Mesenchymal stem cell (in vitro differentiated cells and primary cell): Measurements from ENCODE around the gene LY6G6F.

Experiments
- DNase-seq: peaks from one replicate; pipeline ENCODE4 v3.0.0-alpha.2; 2013
- H2AFZ ChIP-seq: one replicate; pipeline ENCODE4 v1.6.1; 2013; ENCODE audit warnings: low read depth, mild to moderate bottlenecking, control low read depth, inconsistent platforms, low read length, moderate library complexity
- H2AK5ac ChIP-seq: 2 replicates; pipeline ENCODE4 v1.6.1; 2013; ENCODE audit warnings: low read length, moderate library complexity, mild to moderate bottlenecking, inconsistent platforms; ENCODE audit not compliant: severe bottlenecking
- H2BK120ac ChIP-seq: one replicate; pipeline ENCODE4 v1.6.1; 2013; ENCODE audit warnings: low read depth, mild to moderate bottlenecking, inconsistent platforms, low read length, moderate library complexity
- H2BK12ac ChIP-seq, 2 experiments: one replicate each; pipeline ENCODE4 v1.6.1; 2013; ENCODE audit warnings: inconsistent platforms in 2 of 2, low read length in 2 of 2, mild to moderate bottlenecking in 2 of 2, moderate library complexity in 2 of 2, control low read depth in 1 of 2
- H2BK15ac ChIP-seq: one replicate; pipeline ENCODE4 v1.6.1; 2013; ENCODE audit warnings: mild to moderate bottlenecking, low read depth, inconsistent platforms; ENCODE audit not compliant: poor library complexity, severe bottlenecking
- H2BK5ac ChIP-seq: 2 replicates; pipeline ENCODE4 v1.6.1; 2013; ENCODE audit warnings: low read depth, mild to moderate bottlenecking, low read length, control low read depth, inconsistent platforms; ENCODE audit not compliant: poor library complexity, severe bottlenecking
- H3K14ac ChIP-seq, 2 experiments: one replicate each; pipeline ENCODE4 v1.6.1; 2013; ENCODE audit warnings: inconsistent platforms in 2 of 2, low read length in 2 of 2, control low read depth in 1 of 2, mild to moderate bottlenecking in 1 of 2, moderate library complexity in 1 of 2
- H3K18ac ChIP-seq, 2 experiments: one replicate each; pipeline ENCODE4 v1.6.1; 2013; ENCODE audit warnings: inconsistent platforms in 2 of 2, low read length in 2 of 2, control low read depth in 1 of 2, low read depth in 1 of 2, mild to moderate bottlenecking in 1 of 2
- H3K23ac ChIP-seq, 2 experiments: one replicate each; pipeline ENCODE4 v1.6.1; 2013; ENCODE audit warnings: inconsistent platforms in 2 of 2, low read length in 2 of 2, mild to moderate bottlenecking in 2 of 2, moderate library complexity in 2 of 2, control low read depth in 1 of 2
- H3K27ac ChIP-seq: 2 replicates; pipeline ENCODE4 v1.5.1; 2013; ENCODE audit warnings: mild to moderate bottlenecking, moderate library complexity, low read length, control low read depth, inconsistent platforms; ENCODE audit not compliant: poor library complexity, severe bottlenecking
- H3K27me3 ChIP-seq, 2 experiments: 2 replicates each; pipeline versions ENCODE4 v1.6.1 to v1.7.0; 2013; ENCODE audit warnings: low read length in 2 of 2, mild to moderate bottlenecking in 2 of 2, moderate library complexity in 2 of 2, control low read depth in 1 of 2, inconsistent platforms in 1 of 2; ENCODE audit not compliant: control insufficient read depth in 1 of 2, insufficient read depth in 1 of 2
- H3K36me3 ChIP-seq, 2 experiments: 2 replicates each; pipeline versions ENCODE4 v1.6.1 to v1.7.0; 2013; ENCODE audit warnings: low read length in 2 of 2, control low read depth in 1 of 2, inconsistent platforms in 1 of 2, low read depth in 1 of 2, mild to moderate bottlenecking in 1 of 2; ENCODE audit not compliant: insufficient read depth in 2 of 2, control insufficient read depth in 1 of 2
- H3K4ac ChIP-seq, 2 experiments: one replicate each; pipeline ENCODE4 v1.6.1; 2013; ENCODE audit warnings: inconsistent platforms in 2 of 2, low read length in 2 of 2, mild to moderate bottlenecking in 2 of 2, moderate library complexity in 2 of 2, control low read depth in 1 of 2, low read depth in 1 of 2
- H3K4me1 ChIP-seq: 2 replicates; pipeline ENCODE4 v1.6.1; 2013; ENCODE audit warnings: low read depth, low read length, control low read depth; ENCODE audit not compliant: control insufficient read depth, insufficient read depth
- H3K4me2 ChIP-seq: 2 replicates; pipeline ENCODE4 v1.6.1; 2013; ENCODE audit warnings: low read length, mild to moderate bottlenecking, inconsistent platforms; ENCODE audit not compliant: poor library complexity, severe bottlenecking
- H3K4me3 ChIP-seq, 2 experiments: 2 replicates each; pipeline versions ENCODE4 v1.5.1 to v1.7.0; 2013; ENCODE audit warnings: low read length in 2 of 2, mild to moderate bottlenecking in 2 of 2, control low read depth in 1 of 2, low read depth in 1 of 2; ENCODE audit not compliant: insufficient read depth in 1 of 2
- H3K79me1 ChIP-seq: replicated peaks from 2 replicates; pipeline ENCODE4 v1.6.1; 2013; ENCODE audit warnings: mild to moderate bottlenecking, control low read depth, low read length, inconsistent platforms; ENCODE audit not compliant: poor library complexity, severe bottlenecking
- H3K9ac ChIP-seq: 2 replicates; pipeline ENCODE4 v1.7.0; 2013; ENCODE audit warnings: mild to moderate bottlenecking, low read length, moderate library complexity
- H3K9me3 ChIP-seq: 2 replicates; pipeline ENCODE4 v1.7.0; 2013; ENCODE audit warnings: mild to moderate bottlenecking, low read length; ENCODE audit not compliant: control insufficient read depth
- H4K8ac ChIP-seq: one replicate; pipeline ENCODE4 v1.6.1; 2013; ENCODE audit warnings: inconsistent platforms, mild to moderate bottlenecking, low read length, moderate library complexity
- H4K91ac ChIP-seq: one replicate; pipeline ENCODE4 v1.6.1; 2013; ENCODE audit warnings: mild to moderate bottlenecking, low read length, inconsistent platforms
- WGBS: methylation state at CpG from one replicate; pipeline ENCODE4 v1.1.7; 2013; ENCODE audit warnings: mixed read lengths; 5-methylcytosine and 5-hydroxymethylcytosine counted together

The LY6G6F gene

DNA sequence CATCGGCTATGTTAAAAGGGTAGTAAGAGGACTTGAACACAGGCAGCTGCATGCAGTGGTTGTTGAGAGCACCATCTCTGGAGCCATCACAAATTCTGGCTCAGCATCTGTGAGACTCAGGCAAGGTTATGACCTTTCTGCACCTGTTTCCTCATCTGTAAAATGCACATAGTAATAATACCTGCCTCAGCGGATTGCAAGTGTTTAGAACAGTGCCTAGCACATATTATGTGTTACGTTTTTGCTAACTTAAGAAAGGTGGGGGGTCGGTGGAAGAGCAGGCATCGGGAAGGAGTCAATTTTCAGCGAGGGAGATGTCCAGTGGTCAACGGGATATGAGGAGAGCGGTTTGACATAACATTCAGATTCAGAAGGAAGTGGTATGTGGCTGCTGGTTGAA, 28.7 kb upstream of the LY6G6F start:
- no peak overlapping the region for H2AFZ ChIP-seq

GRCh38 chr6:31680226-31681134, 26.2 kb upstream of the LY6G6F start, which contains the start of gene LY6G5C:
Gene LY6G5C, minus strand, starts transcription at chr6:31681067. Its CDS starts 694 bp downstream, at chr6:31680373.
- Histone ChIP-seq H3K9me3 (no peaks in the 10 kb centered on the region), H3K4me2 (peak within 1 kb of the TSS; percentile 71), H3K23ac (no peak within 1 kb of the TSS), H4K8ac (peak within 1 kb of the TSS; percentile 78), H3K4ac (peak within 1 kb of the TSS in 1 of 2 experiments; percentile 6), H3K4me1 (peaks cover 12% of the 10 kb centered on the region), H2BK12ac (peak within 1 kb of the TSS in 1 of 2 experiments; percentile 38), H3K9ac (peak within 1 kb of the TSS; percentile 81), H3K14ac (peak within 1 kb of the TSS in 1 of 2 experiments; percentile 6), H4K91ac (no peak within 1 kb of the TSS), H2BK5ac (no peak within 1 kb of the TSS), H2BK15ac (peak within 1 kb of the TSS; percentile 55), H2AK5ac (no peak within 1 kb of the TSS), H3K36me3 (peaks cover 14% of the 10 kb centered on the region in 2 experiments), H3K27ac (peak within 1 kb of the TSS; percentile 53), H3K4me3 (peak within 1 kb of the TSS; percentile 48 to 75), H3K27me3 (no peaks in the 10 kb centered on the region), H2AFZ (peak within 1 kb of the TSS; percentile 66), H3K18ac (peak within 1 kb of the TSS; percentile 50 to 70), H2BK120ac (peak within 1 kb of the TSS; percentile 12), H3K79me1 (no peaks in the 10 kb centered on the region)
- 14% methylated on average over 17 of the region's 17 CpGs for WGBS
- DNase-seq: peak; percentile 90

More for the DNA sequence above, 28.7 kb upstream of the LY6G6F start:
- H3K4me1 ChIP-seq: peaks cover 12% of the 10 kb centered on the region
- H2BK5ac ChIP-seq: no peak overlapping the region
- no peak overlapping the region for H2AK5ac ChIP-seq
- H3K23ac ChIP-seq: no peak overlapping the region
- WGBS: 82% methylated on average over 8 of the region's 8 CpGs
- no peak overlapping the region for H4K91ac ChIP-seq
- H3K36me3 ChIP-seq: peaks cover 18 to 22% of the 10 kb centered on the region in 2 experiments
- no peak overlapping the region for H2BK15ac ChIP-seq
- H3K4me2 ChIP-seq: no peak overlapping the region
- no peak overlapping the region for H3K4ac ChIP-seq
- no peak overlapping the region for H3K14ac ChIP-seq
- H2BK120ac ChIP-seq: no peak overlapping the region
- no peak for DNase-seq
- no peak overlapping the region for H3K27ac ChIP-seq
- H3K9me3 ChIP-seq: no peaks in the 10 kb centered on the region
- H3K9ac ChIP-seq: no peak overlapping the region
- H2BK12ac ChIP-seq: no peak overlapping the region
- H3K18ac ChIP-seq: no peak overlapping the region
- no peaks in the 10 kb centered on the region for H3K27me3 ChIP-seq
- H4K8ac ChIP-seq: no peak overlapping the region
- H3K4me3 ChIP-seq: no peak overlapping the region
- H3K79me1 ChIP-seq: peaks cover 2% of the 10 kb centered on the region

DNA sequence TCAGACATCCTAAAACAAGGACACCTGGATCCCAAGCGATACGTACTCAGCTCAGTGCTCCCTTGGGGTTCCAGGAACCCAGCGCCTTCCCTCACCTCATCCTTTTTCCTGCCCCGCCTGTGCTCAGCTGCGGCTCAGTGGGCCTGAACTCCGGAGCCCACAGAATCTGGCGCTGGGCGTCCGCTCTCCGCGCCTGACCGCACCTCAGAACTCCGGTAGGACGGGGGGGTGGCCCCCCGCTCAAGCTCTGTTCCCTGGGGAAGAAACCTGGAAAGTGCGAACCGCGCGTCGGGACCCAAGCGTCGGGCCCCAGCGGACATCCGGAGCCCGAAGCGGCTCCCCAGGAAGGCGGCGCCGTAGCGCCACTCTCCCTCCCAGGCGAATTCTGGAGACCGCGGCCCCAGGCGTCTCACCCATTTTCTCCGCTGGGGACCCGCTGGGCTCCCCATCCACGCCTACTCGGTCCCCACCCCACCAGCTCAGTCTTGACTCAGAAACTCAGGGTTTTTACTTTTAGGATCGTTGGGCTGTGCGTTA, 25.5 kb upstream of the LY6G6F start:
- Histone ChIP-seq H3K4me2 (peak overlapping the region; percentile 71), H3K9me3 (no peaks in the 10 kb centered on the region), H2BK12ac (peak overlapping the region in 1 of 2 experiments; percentile 38), H2BK15ac (peak overlapping the region; percentile 55), H3K4me3 (peak overlapping the region; percentile 48 to 75), H3K23ac (no peak overlapping the region), H3K27ac (peak overlapping the region; percentile 53), H3K79me1 (no peaks in the 10 kb centered on the region), H3K18ac (peak overlapping the region; percentile 50 to 70), H4K8ac (peak overlapping the region; percentile 78), H3K4me1 (peaks cover 12% of the 10 kb centered on the region), H4K91ac (no peak overlapping the region), H3K36me3 (peaks cover 15 to 18% of the 10 kb centered on the region in 2 experiments), H3K4ac (peak overlapping the region in 1 of 2 experiments; percentile 6), H2BK120ac (peak overlapping the region; percentile 12), H2AFZ (peak overlapping the region; percentile 66), H3K14ac (peak overlapping the region in 1 of 2 experiments; percentile 6), H3K9ac (peak overlapping the region; percentile 81), H2BK5ac (no peak overlapping the region), H3K27me3 (no peaks in the 10 kb centered on the region), H2AK5ac (no peak overlapping the region)
- DNase-seq: peak; percentile 58
- 3% methylated on average over 38 of the region's 40 CpGs for WGBS

DNA sequence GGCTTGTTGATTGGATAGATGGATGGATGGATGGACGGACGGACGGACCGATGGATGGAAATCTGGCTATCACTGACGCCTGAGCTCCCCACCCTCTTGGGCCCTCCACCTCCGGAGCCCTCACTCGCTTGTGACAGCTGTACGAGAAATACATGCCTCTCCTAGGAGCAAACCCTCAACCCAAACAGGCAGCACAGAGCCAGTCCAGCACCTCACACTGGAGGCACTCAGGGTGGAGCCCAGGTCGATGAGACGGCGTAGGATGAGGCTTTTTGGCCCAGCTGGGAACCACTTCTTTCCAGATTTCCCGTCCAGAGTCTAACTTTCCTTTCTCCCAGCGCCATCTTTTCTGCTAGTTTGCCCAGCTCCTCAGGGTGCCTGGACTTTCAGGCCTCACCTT, 23.1 kb upstream of the LY6G6F start:
- no peak overlapping the region for H3K27ac ChIP-seq
- WGBS: 89% methylated on average over 13 of the region's 13 CpGs
- no peak overlapping the region for H3K23ac ChIP-seq
- H3K9me3 ChIP-seq: no peaks in the 10 kb centered on the region
- no peak overlapping the region for H3K4me2 ChIP-seq
- peaks cover 12% of the 10 kb centered on the region for H3K4me1 ChIP-seq
- H3K14ac ChIP-seq: no peak overlapping the region
- H4K8ac ChIP-seq: no peak overlapping the region
- H2BK120ac ChIP-seq: no peak overlapping the region
- no peak overlapping the region for H2BK5ac ChIP-seq
- H3K79me1 ChIP-seq: no peaks in the 10 kb centered on the region
- H4K91ac ChIP-seq: no peak overlapping the region
- H2BK15ac ChIP-seq: no peak overlapping the region
- no peak for DNase-seq
- no peak overlapping the region for H2BK12ac ChIP-seq
- H2AFZ ChIP-seq: no peak overlapping the region
- H3K9ac ChIP-seq: no peak overlapping the region
- H3K27me3 ChIP-seq: no peaks in the 10 kb centered on the region
- H3K36me3 ChIP-seq: peaks cover 39 to 40% of the 10 kb centered on the region in 2 experiments
- no peak overlapping the region for H3K18ac ChIP-seq
- H3K4me3 ChIP-seq: no peak overlapping the region
- no peak overlapping the region for H3K4ac ChIP-seq
- H2AK5ac ChIP-seq: no peak overlapping the region
